NB4 (cell line): ENCODE measurements around the gene EEPD1.

ENCODE experiments used
- DNase-seq: peaks from one replicate; pipeline ENCODE4 v3.0.0; 2010; ENCODE audit warnings: low read depth
- H3K4me3 ChIP-seq: one replicate; pipeline ENCODE4 v1.5.1; 2011; ENCODE audit warnings: mild to moderate bottlenecking, low read depth, low read length, moderate library complexity
- MYC ChIP-seq: IDR thresholded peaks from 2 replicates; pipeline ENCODE4 v1.6.1; 2011; ENCODE audit warnings: low read depth, low read length
- POLR2A ChIP-seq: IDR thresholded peaks from 2 replicates; pipeline ENCODE4 v1.6.1; 2011; ENCODE audit warnings: mild to moderate bottlenecking; ENCODE audit not compliant: insufficient read length; ENCODE audit errors: extremely low read depth
- TF ChIP-seq, protein P1 (sequence below): IDR thresholded peaks from 2 replicates; pipeline ENCODE4 v1.6.1; 2011; ENCODE audit warnings: low read depth, low read length
- TF ChIP-seq, protein P2 (sequence below): IDR thresholded peaks from one replicate; pipeline ENCODE4 v1.5.1; 2012; ENCODE audit warnings: low read depth, low read length

The EEPD1 gene

DNA sequence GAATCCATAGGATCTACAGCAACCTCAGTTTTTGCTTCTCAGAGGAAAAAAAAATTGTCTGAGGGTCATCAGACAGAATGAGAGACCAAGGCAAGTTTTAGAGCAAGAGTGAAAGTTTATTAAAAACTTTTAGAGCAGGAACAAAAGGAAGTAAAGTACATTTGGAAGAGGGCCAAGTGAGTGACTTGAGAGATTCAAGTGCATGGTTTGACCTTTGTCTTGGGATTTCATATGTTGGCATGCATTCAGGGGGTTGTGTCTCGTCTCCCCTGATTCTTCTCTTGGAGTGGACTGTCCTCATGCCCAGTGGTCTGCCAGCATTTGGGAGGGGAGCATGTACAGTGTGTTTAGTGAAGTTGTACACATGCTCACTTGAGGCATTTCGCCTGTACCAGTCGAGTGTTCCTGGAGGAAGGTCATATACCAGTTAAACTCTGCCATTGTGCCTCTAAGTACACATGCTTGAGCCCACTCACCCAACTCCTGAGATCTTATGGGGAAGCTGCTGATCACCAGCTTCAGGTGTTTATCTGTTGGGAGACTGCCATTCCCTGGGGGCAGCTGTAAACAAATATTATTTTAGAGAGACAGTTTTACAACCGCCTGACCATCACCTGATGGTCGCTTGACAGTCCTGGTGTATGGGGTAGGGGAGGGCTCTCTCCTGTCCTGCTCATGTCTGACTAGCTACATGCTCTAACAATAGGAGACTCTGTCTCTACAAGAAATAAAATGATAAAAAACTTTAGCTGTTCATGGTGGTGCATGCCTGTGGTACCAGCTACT, 109.4 kb downstream of the EEPD1 start:
- H3K4me3 ChIP-seq = no peak overlapping the region
- TF ChIP-seq, protein P1, sequence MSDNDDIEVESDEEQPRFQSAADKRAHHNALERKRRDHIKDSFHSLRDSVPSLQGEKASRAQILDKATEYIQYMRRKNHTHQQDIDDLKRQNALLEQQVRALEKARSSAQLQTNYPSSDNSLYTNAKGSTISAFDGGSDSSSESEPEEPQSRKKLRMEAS = no peak
- DNase-seq = peak; percentile 33

DNA sequence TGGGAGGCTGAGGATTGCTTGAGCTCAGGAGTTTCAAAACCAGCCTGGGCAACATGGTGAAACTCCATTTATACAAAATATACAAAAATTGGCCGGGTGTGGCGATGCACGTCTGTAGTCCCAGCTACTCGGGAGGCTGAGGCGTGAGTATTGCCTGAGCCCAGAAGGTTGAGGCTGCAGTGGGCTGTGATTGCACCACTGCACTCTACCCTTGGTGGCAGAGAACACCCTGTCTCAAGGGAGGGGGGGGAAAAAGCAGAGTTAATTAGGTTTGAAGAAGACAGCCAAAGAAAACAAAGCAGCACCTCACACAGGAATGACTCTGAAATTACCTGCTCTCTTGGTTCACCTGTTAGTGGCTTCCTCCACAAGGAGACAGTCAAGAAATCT, 110.0 kb downstream of the EEPD1 start:
- TF ChIP-seq, protein P2, sequence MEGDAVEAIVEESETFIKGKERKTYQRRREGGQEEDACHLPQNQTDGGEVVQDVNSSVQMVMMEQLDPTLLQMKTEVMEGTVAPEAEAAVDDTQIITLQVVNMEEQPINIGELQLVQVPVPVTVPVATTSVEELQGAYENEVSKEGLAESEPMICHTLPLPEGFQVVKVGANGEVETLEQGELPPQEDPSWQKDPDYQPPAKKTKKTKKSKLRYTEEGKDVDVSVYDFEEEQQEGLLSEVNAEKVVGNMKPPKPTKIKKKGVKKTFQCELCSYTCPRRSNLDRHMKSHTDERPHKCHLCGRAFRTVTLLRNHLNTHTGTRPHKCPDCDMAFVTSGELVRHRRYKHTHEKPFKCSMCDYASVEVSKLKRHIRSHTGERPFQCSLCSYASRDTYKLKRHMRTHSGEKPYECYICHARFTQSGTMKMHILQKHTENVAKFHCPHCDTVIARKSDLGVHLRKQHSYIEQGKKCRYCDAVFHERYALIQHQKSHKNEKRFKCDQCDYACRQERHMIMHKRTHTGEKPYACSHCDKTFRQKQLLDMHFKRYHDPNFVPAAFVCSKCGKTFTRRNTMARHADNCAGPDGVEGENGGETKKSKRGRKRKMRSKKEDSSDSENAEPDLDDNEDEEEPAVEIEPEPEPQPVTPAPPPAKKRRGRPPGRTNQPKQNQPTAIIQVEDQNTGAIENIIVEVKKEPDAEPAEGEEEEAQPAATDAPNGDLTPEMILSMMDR = no peak
- TF ChIP-seq POLR2A (no peak), MYC (no peak)
- TF ChIP-seq, protein P1 = no peak
- peak; percentile 50 for DNase-seq
- no peak overlapping the region for H3K4me3 ChIP-seq

DNA sequence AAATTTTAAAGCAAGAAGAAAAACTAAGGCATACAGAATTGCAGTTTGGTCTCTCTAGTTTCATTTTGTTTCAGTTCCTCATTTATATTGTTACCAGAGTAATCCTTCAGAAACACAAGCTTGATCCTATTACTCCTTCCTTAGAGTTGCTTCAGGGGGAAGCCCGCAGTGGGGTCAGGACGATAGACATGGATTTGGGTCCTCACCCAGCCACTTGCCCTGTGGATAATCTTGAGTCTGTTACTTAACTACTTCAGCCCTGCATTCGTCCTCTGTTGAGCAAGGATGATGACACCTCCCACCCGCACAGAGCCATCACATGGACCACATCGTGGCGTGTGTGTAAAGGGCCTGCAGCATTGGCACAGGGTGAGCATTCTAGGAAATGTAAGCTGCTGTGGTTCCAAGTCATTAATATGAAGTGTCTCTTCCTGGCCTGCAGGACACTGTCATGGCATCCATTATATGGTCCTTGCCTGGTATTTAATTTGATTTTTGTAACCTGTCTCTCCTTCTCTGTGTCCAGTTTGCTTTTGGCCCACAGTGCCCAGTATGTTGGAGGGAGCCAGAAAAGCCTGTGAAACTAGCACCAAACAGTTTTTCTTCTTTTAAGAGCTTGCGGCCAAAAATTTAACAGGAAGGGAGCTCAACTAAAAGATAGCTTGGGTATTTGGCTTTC, 111.2 kb downstream of the EEPD1 start:
- peak overlapping the region; percentile 14 for H3K4me3 ChIP-seq
- DNase-seq = peak; percentile 90
- TF ChIP-seq POLR2A = no peak
- peak; percentile 89 for TF ChIP-seq MYC
- TF ChIP-seq, protein P1 = peak; percentile 92
- TF ChIP-seq, protein P2 = no peak

DNA sequence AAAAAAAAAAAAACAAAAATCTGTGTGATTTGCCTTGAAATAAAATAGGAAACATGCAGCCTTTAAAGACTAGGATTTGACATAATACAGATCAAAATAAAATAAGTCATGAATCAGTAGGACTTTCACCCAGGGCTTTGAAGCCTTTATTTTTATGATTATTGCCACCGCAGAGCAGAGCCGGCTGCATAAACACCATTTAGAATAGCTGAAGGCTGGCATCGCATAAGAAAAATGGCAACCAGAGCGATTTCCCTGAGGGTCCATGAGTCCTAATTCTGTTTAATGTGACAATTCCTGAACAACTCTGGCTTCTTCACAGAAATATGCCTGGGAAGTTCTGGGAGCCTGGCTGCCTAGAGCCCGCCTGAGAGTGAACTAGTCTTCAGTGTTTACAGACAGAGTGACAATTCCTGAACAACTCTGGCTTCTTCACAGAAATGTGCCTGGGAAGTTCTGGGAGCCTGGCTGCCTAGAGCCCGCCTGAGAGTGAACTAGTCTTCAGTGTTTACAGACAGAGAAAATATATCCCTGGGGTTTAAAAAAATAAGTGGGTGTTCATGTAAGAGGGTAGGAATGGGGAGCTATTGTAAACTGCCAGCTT, 112.0 kb downstream of the EEPD1 start:
- DNase-seq = no peak
- no peak overlapping the region for H3K4me3 ChIP-seq
- TF ChIP-seq, protein P1 = no peak
- TF ChIP-seq MYC (no peak), POLR2A (no peak)
- TF ChIP-seq, protein P2 = no peak

DNA sequence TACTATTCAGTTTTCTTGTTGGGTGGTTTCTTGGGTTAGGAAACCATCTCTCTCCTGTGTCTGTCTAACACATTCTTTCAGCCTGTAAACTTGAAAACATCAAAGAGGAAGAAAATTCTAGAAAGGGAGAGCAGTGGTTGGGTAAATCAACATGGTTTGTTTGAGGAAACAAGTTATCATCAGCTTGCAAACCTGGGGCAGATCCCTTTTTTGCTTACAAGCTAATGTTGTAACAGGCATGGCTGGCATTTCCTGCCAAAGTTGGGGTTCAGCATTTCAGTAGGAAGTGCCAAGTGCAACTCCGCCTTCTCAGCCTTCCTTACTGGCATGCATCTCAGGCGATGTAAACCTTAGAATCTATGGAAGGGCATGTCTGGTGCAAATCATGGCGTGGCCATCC, 112.6 kb downstream of the EEPD1 start:
- TF ChIP-seq POLR2A (no peak), MYC (no peak)
- TF ChIP-seq, protein P1 = peak; percentile 38; the same call in 1 of the 2 replicates
- TF ChIP-seq, protein P2 = no peak
- DNase-seq = peak; percentile 64

DNA sequence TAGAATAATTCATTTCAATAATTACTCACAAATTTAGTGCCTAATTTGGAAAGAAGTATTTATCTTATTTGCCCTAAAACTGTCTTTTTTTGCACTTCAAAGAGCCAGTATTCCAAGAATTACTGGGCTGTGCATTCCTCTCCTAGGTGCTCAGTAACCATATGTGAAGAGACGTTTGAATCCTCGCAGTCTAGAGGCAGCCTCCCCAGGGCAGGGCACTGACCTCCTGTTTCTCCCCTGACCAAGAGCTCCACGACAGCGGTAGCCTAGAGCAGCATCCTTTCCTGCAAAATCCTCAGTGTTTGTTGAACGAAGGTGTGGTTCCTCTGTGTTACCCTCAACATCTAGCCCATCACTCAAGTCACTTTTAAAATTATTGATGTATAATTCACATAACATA, 113.1 kb downstream of the EEPD1 start:
- DNase-seq = no peak
- TF ChIP-seq, protein P1 = no peak
- TF ChIP-seq POLR2A (no peak), MYC (no peak)
- TF ChIP-seq, protein P2 = no peak
- H3K4me3 ChIP-seq = no peak overlapping the region

More for the DNA sequence above, 112.6 kb downstream of the EEPD1 start:
- no peak overlapping the region for H3K4me3 ChIP-seq
